ENCODE measurements around the gene EAF1.

DNA sequence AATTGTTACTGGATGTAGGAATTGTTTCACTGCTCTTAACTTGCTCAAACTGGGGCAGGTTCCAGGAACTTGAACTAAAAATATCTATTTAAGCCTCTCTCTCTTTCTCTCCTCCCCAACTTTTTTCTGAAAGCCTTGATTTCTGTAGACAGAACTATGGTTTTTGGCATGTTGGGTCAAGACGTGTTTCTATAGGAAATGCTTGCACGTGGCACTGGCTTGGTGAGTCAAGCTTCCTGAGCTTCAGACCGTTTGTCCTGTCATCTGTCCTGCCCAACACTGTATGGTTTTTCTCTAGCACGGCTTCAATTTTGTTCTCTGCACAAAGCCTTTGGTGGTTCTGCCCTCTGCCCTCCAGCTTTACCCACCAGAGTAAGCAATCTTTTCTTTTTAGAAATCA is 13.5 kb downstream of the EAF1 start:
- TF ChIP-seq, protein P1, sequence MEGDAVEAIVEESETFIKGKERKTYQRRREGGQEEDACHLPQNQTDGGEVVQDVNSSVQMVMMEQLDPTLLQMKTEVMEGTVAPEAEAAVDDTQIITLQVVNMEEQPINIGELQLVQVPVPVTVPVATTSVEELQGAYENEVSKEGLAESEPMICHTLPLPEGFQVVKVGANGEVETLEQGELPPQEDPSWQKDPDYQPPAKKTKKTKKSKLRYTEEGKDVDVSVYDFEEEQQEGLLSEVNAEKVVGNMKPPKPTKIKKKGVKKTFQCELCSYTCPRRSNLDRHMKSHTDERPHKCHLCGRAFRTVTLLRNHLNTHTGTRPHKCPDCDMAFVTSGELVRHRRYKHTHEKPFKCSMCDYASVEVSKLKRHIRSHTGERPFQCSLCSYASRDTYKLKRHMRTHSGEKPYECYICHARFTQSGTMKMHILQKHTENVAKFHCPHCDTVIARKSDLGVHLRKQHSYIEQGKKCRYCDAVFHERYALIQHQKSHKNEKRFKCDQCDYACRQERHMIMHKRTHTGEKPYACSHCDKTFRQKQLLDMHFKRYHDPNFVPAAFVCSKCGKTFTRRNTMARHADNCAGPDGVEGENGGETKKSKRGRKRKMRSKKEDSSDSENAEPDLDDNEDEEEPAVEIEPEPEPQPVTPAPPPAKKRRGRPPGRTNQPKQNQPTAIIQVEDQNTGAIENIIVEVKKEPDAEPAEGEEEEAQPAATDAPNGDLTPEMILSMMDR (conservative IDR thresholded peaks at IDR 0.05 in 1 of 2, IDR thresholded peaks at IDR 0.05 in 1 of 2; ENCODE audit: low read depth in 1 of 2, low read length in 2 of 2) = no peak
- TF ChIP-seq EZH2 (IDR thresholded peaks at IDR 0.05; ENCODE audit: low read length, missing control alignments) = no peak
